ENCODE results near the gene PHLDA1.

GRCh38 chr12:76026643-76027063 is 4.9 kb downstream of the PHLDA1 start:
- TF ChIP-seq SMAD3 (CRISPR knock-in tag; conservative IDR thresholded peaks at IDR 0.05) (no peak), ZKSCAN1 (IDR thresholded peaks at IDR 0.05; ENCODE audit: low read depth, low read length) (no peak), CTCF (IDR thresholded peaks at IDR 0.05 in 2 of 3, conservative IDR thresholded peaks at IDR 0.05 in 1 of 3; ENCODE audit: insufficient read depth in 2 of 3, low read depth in 1 of 3, low read length in 3 of 3) (no peak), SMARCB1 (IDR thresholded peaks at IDR 0.05; ENCODE audit: insufficient read length, low read depth) (no peak), ZNF639 (CRISPR knock-in tag; conservative IDR thresholded peaks at IDR 0.05 in 1 of 2, IDR thresholded peaks at IDR 0.05 in 1 of 2) (no peak), NFE2 (IDR thresholded peaks at IDR 0.05; ENCODE audit: low read depth) (no peak), ESRRA (IDR thresholded peaks at IDR 0.05; ENCODE audit: borderline replicate concordance, low read depth) (no peak), EZH2 (IDR thresholded peaks at IDR 0.05; ENCODE audit: borderline replicate concordance, low read depth, low read length) (no peak)

Measured in K562 (cell line).